Esophagus muscularis mucosa (tissue), 4 donors: ENCODE results near the gene KLRK1. TPM values are rescaled to one million over a fixed set of nuclear protein-coding genes. Genes with fewer than 3 reads are reported as not detected.
"Not testable (repeated sequence)": the region's sequence is repeated elsewhere in the genome, so short reads cannot be mapped to it uniquely, and the experiment has no call there.

ENCODE experiments used
- DNase-seq: peaks from one replicate; pipeline ENCODE4 v3.0.0-alpha.2; 2017; ENCODE audit errors: extremely low spot score
- H3K27ac ChIP-seq, 4 donors: fragments of 200-600 bp; sonication (generic); replicated peaks in 1 of 4; 1 replicate in 3 of 4; 2 replicates in 1 of 4; pipeline ENCODE4 v1.5.1; 2016 to 2019; ENCODE audit warnings: mild to moderate bottlenecking in 1 of 4
- H3K27me3 ChIP-seq, 4 donors: fragments of 200-600 bp; sonication (generic); one replicate each; pipeline versions ENCODE4 v1.5.1 to v1.6.0; 2016 to 2019
- H3K36me3 ChIP-seq, 4 donors: fragments of 200-600 bp; sonication (generic); one replicate each; pipeline ENCODE4 v1.5.1; 2016 to 2019
- H3K4me1 ChIP-seq, 4 donors: fragments of 200-600 bp; sonication (generic); one replicate each; pipeline ENCODE4 v1.5.1; 2016 to 2019
- H3K4me3 ChIP-seq, 4 donors: fragments of 200-600 bp; sonication (generic); 1 replicate in 2 of 4; 2 replicates in 2 of 4; pipeline ENCODE4 v1.5.1; 2016 to 2019; ENCODE audit warnings: mild to moderate bottlenecking in 4 of 4, moderate library complexity in 1 of 4
- H3K9me3 ChIP-seq, 4 donors: fragments of 200-600 bp; sonication (generic); 1 replicate in 3 of 4; 2 replicates in 1 of 4; pipeline ENCODE4 v1.5.1; 2016 to 2019
- CTCF ChIP-seq, 3 experiments: fragments of 200-600 bp in 2 of 3; fragments of 450-650 bp in 1 of 3; sonication (generic) in 2 of 3; IDR thresholded peaks; one replicate each; pipeline ENCODE4 v1.5.1; 2017 to 2019; ENCODE audit warnings: antibody characterized with exemption in 3 of 3, mild to moderate bottlenecking in 2 of 3, moderate library complexity in 1 of 3
- EP300 ChIP-seq: sonication (generic); formaldehyde crosslinking; IDR thresholded peaks from one replicate; pipeline ENCODE4 v1.6.1; 2017; ENCODE audit warnings: antibody characterized with exemption
- POLR2A ChIP-seq: fragments of 450-650 bp; IDR thresholded peaks from one replicate; pipeline ENCODE4 v1.6.1; 2017; ENCODE audit warnings: antibody characterized with exemption, moderate library complexity, mild to moderate bottlenecking, low read depth
- POLR2AphosphoS5 ChIP-seq, 2 donors: sonication (generic); formaldehyde crosslinking; IDR thresholded peaks; one replicate each; pipeline ENCODE4 v1.6.1; 2017; ENCODE audit warnings: antibody characterized with exemption in 2 of 2
- WGBS: methylation state at CpG from one replicate; pipeline ENCODE4 v1.1.5; 2018; 5-methylcytosine and 5-hydroxymethylcytosine counted together
- intact Hi-C: fragments of 100-400 bp; cut with DNase I; formaldehyde crosslinking; loops from one replicate; pipeline ENCODE4 v1.15.1; 2023
- total RNA-seq, 4 donors: library from RNA; depleted of rRNA; stranded (reverse); fragments of >200 nt; gene quantifications; one replicate each; pipeline versions ENCODE4 v1.1.0 to v1.2.1, GENCODE V29; 2016

Gene KLRK1
- total RNA-seq, 4 donors from 2014 or later: 0.19 to 1.8 (median 1.2) TPM

GRCh38 chr12:10358969-10359368, 30.9 kb downstream of the KLRK1 start:
- intact Hi-C loops: no loop called here
- Histone ChIP-seq H3K36me3 (no peaks in the 10 kb centered on the region), H3K27ac (no peak overlapping the region), H3K9me3 (no peaks in the 10 kb centered on the region), H3K4me1 (peaks cover 5 to 24% (median 18%) of the 10 kb centered on the region in 4 donors), H3K27me3 (no peaks in the 10 kb centered on the region), H3K4me3 (no peak overlapping the region)
- no peak for DNase-seq
- 100% methylated on average over 1 of the region's 1 CpG for WGBS
- TF ChIP-seq CTCF (IDR thresholded peaks at IDR 0.05) (no peak), POLR2A (no peak)

GRCh38 chr12:10358131-10358530, 31.7 kb downstream of the KLRK1 start:
- no peaks in the 10 kb centered on the region for H3K9me3 ChIP-seq
- 56% methylated on average over 4 of the region's 5 CpGs for whole genome bisulfite sequencing
- H3K36me3 ChIP-seq: no peaks in the 10 kb centered on the region
- no peak for DNase-seq
- no peak overlapping the region for H3K27ac ChIP-seq
- H3K27me3 ChIP-seq: no peaks in the 10 kb centered on the region
- H3K4me1 ChIP-seq: peaks cover 3 to 15% (median 10%) of the 10 kb centered on the region in 4 donors
- intact Hi-C loops: no loop called here
- no peak for TF ChIP-seq POLR2A
- no peak for TF ChIP-seq POLR2AphosphoS5 (IDR thresholded peaks at IDR 0.05)
- TF ChIP-seq EP300: no peak
- no peak for TF ChIP-seq CTCF (IDR thresholded peaks at IDR 0.05)
- no peak overlapping the region for H3K4me3 ChIP-seq

DNA sequence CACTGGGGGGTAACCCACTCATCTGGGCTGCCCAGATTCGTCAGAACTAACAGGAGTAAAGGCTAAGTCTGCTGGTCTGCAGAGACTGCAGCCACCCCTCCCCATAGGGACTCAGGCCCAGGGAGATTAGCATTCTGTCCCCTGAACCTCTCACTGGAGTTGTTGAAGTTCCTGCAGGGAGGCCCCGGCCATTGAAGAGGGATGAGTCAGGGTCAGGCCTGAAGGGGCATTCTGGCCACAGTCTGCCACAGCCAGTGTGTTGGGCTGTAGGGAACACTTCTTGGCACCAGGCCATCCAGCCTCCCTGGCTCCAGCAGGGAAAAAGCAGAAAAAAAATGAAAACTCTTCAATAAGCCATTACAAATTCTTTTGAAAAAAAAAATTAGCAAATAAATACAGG, 35.3 kb downstream of the KLRK1 start:
- Histone ChIP-seq H3K36me3 (no peaks in the 10 kb centered on the region), H3K4me1 (no peaks in the 10 kb centered on the region), H3K9me3 (no peaks in the 10 kb centered on the region), H3K4me3 (no peak overlapping the region), H3K27me3 (no peaks in the 10 kb centered on the region), H3K27ac (no peak overlapping the region)
- DNase-seq: no peak
- intact Hi-C loops: no loop called here
- WGBS: 71% methylated on average over 1 of the region's 2 CpGs
- TF ChIP-seq POLR2A: no peak
- no peak for TF ChIP-seq POLR2AphosphoS5 (IDR thresholded peaks at IDR 0.05)
- TF ChIP-seq EP300: no peak
- TF ChIP-seq CTCF (IDR thresholded peaks at IDR 0.05): no peak

DNA sequence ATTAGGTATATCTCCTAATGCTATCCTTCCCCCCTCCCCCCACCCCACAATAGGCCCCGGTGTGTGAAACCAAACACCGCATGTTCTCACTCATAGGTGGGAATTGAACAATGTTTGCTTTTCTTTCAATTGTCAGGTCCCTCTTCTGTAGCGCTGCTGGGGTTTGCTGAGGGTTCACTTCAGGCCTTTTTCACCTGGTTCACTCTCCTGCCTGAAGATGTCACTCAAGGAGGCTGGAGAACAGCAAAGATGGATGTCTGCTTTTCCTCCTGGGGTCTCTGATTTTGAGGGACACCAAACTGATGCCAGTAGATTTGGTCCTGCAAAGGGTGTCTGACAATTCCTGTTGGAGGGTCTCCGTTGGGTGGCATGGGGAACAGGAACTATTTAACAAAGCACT, 35.8 kb downstream of the KLRK1 start:
- no peak for DNase-seq
- no peaks in the 10 kb centered on the region for H3K4me1 ChIP-seq
- no peak overlapping the region for H3K27ac ChIP-seq
- 86% methylated on average over 1 of the region's 4 CpGs for WGBS
- no peaks in the 10 kb centered on the region for H3K36me3 ChIP-seq
- H3K9me3 ChIP-seq: no peaks in the 10 kb centered on the region
- intact Hi-C loops: no loop called here
- H3K27me3 ChIP-seq: no peaks in the 10 kb centered on the region
- no peak for TF ChIP-seq POLR2A
- TF ChIP-seq CTCF (IDR thresholded peaks at IDR 0.05): no peak
- TF ChIP-seq POLR2AphosphoS5 (IDR thresholded peaks at IDR 0.05): no peak
- no peak for TF ChIP-seq EP300
- no peak overlapping the region for H3K4me3 ChIP-seq

- H3K27ac ChIP-seq, H3K9me3 ChIP-seq, H3K4me1 ChIP-seq, DNase-seq, H3K36me3 ChIP-seq, H3K27me3 ChIP-seq, intact Hi-C loops, H3K4me3 ChIP-seq: not testable (repeated sequence)
- WGBS: 56% methylated on average over 3 of the region's 3 CpGs
These were observed 38.4 kb downstream of the KLRK1 start for GRCh38 chr12:10351457-10351856.
